ENCODE results near the gene DCD.

- TF ChIP-seq POLR2A (IDR thresholded peaks at IDR 0.05; ENCODE audit: low read depth, low read length) (no peak), TAF1 (IDR thresholded peaks at IDR 0.05; ENCODE audit: borderline replicate concordance, low read depth, low read length) (no peak)
Observed at GRCh38 chr12:54631988-54632728, 16.0 kb downstream of the DCD start.

Data from GM12892 (cell line).